Activated CD4-positive, alpha-beta T cell treated with anti-CD3 and anti-CD28 coated beads, Interleukin-2, amount 10 ng/mL, durations not matched to agents 24 days and 14 days (primary cell): ENCODE data around the gene KIF13A. TPM values are rescaled to one million over a fixed set of nuclear protein-coding genes. Genes with fewer than 3 reads are reported as not detected.
"Not testable (repeated sequence)": the region's sequence is repeated elsewhere in the genome, so short reads cannot be mapped to it uniquely, and the experiment has no call there.

Experiments
- DNase-seq: peaks from one replicate; pipeline ENCODE4 v3.0.0; 2022
- H3K27ac Mint-ChIP-seq: one replicate; pipeline ENCODE4 v1.8.0; 2022; ENCODE audit warnings: mild to moderate bottlenecking, mixed read lengths
- H3K27me3 Mint-ChIP-seq: one replicate; pipeline ENCODE4 v1.8.0; 2022; ENCODE audit warnings: mixed read lengths
- H3K36me3 Mint-ChIP-seq: one replicate; pipeline ENCODE4 v1.8.0; 2022; ENCODE audit warnings: low read depth, mild to moderate bottlenecking, mixed read lengths
- H3K4me1 Mint-ChIP-seq: one replicate; pipeline ENCODE4 v1.8.0; 2021; ENCODE audit warnings: mixed read lengths
- H3K4me3 Mint-ChIP-seq: one replicate; pipeline ENCODE4 v1.8.0; 2022; ENCODE audit warnings: mild to moderate bottlenecking, moderate library complexity, mixed read lengths
- H3K9me3 Mint-ChIP-seq: one replicate; pipeline ENCODE4 v1.8.0; 2021; ENCODE audit warnings: mixed read lengths
- intact Hi-C: fragments of 100-400 bp; cut with micrococcal nuclease; formaldehyde crosslinking; loops from one replicate; pipeline ENCODE4 v1.15.1; 2023
- total RNA-seq: library from RNA; stranded (reverse); gene quantifications from 2 replicates; pipeline ENCODE4 v1.2.3, GENCODE V29; 2022

The KIF13A gene
- total RNA-seq, 1 donor from 2014 or later = not detected

- Mint-ChIP-seq H3K27ac (no peak overlapping the region), H3K9me3 (no peaks in the 10 kb centered on the region), H3K4me3 (no peak overlapping the region), H3K36me3 (no peaks in the 10 kb centered on the region), H3K4me1 (no peaks in the 10 kb centered on the region), H3K27me3 (peaks cover 12% of the 10 kb centered on the region)
- no peak for DNase-seq
- intact Hi-C loops = no loop called here
Measured at GRCh38 chr6:17835784-17836183, 151.7 kb downstream of the KIF13A start.

GRCh38 chr6:17831135-17831534, 156.3 kb downstream of the KIF13A start:
- intact Hi-C loops = no loop called here
- Mint-ChIP-seq H3K4me1 (no peaks in the 10 kb centered on the region), H3K4me3 (no peak overlapping the region), H3K27me3 (peaks cover 13% of the 10 kb centered on the region), H3K36me3 (no peaks in the 10 kb centered on the region), H3K9me3 (no peaks in the 10 kb centered on the region), H3K27ac (no peak overlapping the region)
- DNase-seq = no peak

- Mint-ChIP-seq H3K9me3 (no peaks in the 10 kb centered on the region), H3K36me3 (no peaks in the 10 kb centered on the region), H3K27ac (no peak overlapping the region), H3K4me3 (no peak overlapping the region), H3K4me1 (no peaks in the 10 kb centered on the region), H3K27me3 (peaks cover 12% of the 10 kb centered on the region)
- DNase-seq = no peak
- intact Hi-C loops = no loop called here
Measured at GRCh38 chr6:17829905-17830304, 157.5 kb downstream of the KIF13A start.

- no peak overlapping the region for H3K27ac Mint-ChIP-seq
- H3K4me1 Mint-ChIP-seq = no peaks in the 10 kb centered on the region
- peaks cover 11% of the 10 kb centered on the region for H3K27me3 Mint-ChIP-seq
- intact Hi-C loops = no loop called here
- no peaks in the 10 kb centered on the region for H3K36me3 Mint-ChIP-seq
- no peak for DNase-seq
- no peaks in the 10 kb centered on the region for H3K9me3 Mint-ChIP-seq
- no peak overlapping the region for H3K4me3 Mint-ChIP-seq
Measured at GRCh38 chr6:17828149-17828548, 159.3 kb downstream of the KIF13A start.

DNA sequence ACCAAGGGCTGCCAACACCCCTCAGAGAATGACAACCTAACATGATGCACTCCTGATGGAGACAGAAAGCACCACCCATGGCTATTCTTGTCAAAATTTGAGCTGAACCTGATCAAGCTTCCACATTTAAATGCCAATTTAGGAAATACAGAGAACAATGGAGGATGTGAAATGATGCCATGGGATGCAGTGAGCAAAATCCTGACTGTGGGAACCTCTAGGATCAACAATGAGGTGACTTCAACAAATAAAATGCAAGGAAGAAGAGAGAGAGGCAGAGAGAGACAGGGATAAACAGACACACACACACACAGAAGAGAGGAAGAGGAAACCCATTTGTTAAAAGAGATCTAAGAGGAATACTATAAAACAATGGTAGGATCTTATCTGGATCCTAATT, 161.1 kb downstream of the KIF13A start:
- Mint-ChIP-seq H3K27me3 (peaks cover 11% of the 10 kb centered on the region), H3K4me3 (no peak overlapping the region), H3K9me3 (no peaks in the 10 kb centered on the region), H3K4me1 (no peaks in the 10 kb centered on the region), H3K36me3 (no peaks in the 10 kb centered on the region), H3K27ac (no peak overlapping the region)
- DNase-seq = no peak
- intact Hi-C loops = no loop called here

DNA sequence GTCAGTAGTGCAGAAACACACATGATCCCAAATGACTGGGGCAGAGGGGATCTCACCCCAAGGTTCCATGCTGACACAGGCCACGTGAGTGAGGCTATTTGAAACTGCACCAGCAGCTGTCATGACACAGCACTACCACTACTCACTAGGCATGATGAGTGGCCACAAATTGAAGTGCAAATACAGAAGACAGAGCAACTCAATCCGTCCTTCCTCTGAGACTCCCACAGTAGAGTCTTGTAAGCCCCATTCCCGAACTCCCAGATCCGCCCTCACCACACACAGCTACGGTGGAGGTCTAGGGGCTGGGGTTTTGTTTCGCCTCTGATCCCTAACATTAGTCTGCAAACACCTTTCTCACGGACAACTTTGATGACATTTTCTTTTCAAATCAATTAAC, 167.4 kb downstream of the KIF13A start:
- Mint-ChIP-seq H3K4me3 (no peak overlapping the region), H3K4me1 (no peaks in the 10 kb centered on the region), H3K9me3 (no peaks in the 10 kb centered on the region), H3K27me3 (peaks cover 6% of the 10 kb centered on the region), H3K36me3 (no peaks in the 10 kb centered on the region), H3K27ac (no peak overlapping the region)
- intact Hi-C loops = no loop called here
- no peak for DNase-seq

GRCh38 chr6:17817763-17818162, 169.7 kb downstream of the KIF13A start:
- Mint-ChIP-seq H3K27ac (no peak overlapping the region), H3K4me3 (no peak overlapping the region), H3K36me3 (no peaks in the 10 kb centered on the region), H3K9me3 (no peaks in the 10 kb centered on the region), H3K4me1 (no peaks in the 10 kb centered on the region), H3K27me3 (peaks cover 6% of the 10 kb centered on the region)
- intact Hi-C loops = no loop called here
- DNase-seq = no peak

DNA sequence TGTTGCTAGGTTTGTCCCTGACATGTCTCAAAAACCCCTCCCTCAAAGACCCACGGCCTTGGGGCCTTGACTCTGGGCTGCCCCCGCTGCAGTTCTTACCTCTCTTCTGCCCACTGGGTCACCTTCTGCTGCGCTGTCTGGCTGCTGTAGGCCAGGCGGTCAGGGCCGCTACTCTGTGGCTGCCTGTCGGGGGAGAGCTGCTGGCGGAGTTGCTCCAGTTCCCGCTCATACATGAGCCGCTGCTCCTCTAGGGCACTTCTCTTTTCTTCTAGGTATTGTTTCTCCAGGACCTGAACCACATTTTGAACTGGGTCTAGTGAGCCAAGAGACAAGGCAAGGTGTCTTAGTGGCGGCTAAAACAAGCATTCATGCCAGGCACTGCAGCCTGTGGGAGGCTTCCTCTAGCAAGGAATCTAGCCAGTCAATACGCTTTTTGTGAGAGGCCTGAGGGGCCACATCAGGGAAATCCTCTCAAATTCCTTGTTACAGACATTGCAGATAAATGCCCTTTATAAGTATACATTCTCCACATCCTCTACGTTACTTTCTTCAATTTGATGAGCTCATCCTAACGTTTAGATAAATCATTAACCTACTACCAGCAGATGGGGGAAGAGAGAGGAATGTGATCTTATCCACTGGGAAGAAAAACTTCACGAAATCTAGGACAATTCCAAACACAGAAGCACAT, 170.4 kb downstream of the KIF13A start:
- Mint-ChIP-seq H3K27me3 (peaks cover 6% of the 10 kb centered on the region), H3K27ac (no peak overlapping the region), H3K4me1 (no peaks in the 10 kb centered on the region), H3K4me3 (no peak overlapping the region), H3K9me3 (no peaks in the 10 kb centered on the region), H3K36me3 (no peaks in the 10 kb centered on the region)
- intact Hi-C loops = no loop called here
- DNase-seq = no peak

DNA sequence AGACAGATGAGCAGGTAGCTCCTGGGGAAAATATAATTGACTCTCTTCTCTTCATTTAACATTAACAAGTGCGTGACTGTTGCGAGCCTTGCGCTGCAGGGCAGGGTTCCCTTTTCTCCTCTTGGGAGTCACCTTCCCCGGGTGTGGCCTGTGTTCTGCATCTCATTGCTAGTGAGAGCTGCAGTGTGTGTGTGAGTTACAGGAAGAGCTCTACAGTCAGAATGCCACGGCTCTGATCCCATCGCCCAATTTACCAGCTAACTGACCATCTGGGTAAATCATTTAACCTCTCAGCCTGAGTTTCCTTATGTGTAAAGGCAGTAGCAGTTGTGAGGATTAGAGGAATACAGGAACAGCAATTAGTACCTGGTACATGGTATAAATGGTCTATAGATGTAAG, 173.9 kb downstream of the KIF13A start:
- Mint-ChIP-seq H3K4me3 (no peak overlapping the region), H3K27me3 (peaks cover 10% of the 10 kb centered on the region), H3K4me1 (no peaks in the 10 kb centered on the region), H3K9me3 (no peaks in the 10 kb centered on the region), H3K27ac (no peak overlapping the region), H3K36me3 (no peaks in the 10 kb centered on the region)
- no peak for DNase-seq
- intact Hi-C loops = no loop called here

DNA sequence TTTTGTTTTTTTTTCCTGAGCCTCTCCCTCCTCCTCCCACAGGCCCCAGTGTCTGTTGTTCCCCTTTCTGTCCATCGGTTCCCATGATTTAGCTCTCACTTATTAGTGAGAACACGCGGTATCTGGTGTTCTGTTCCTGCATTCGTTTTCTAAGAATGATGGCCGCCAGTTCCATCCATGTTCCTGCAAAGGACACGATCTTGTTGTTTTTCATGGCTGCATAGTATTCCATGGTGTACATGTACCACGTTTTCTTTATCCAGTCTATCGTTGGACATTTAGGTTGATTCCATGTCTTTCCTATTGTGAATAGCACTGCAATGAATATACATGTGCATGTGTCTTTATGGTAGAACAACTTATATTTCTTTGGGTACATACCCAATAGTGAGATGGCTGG, 175.1 kb downstream of the KIF13A start:
- peaks cover 16% of the 10 kb centered on the region for H3K27me3 Mint-ChIP-seq
- intact Hi-C loops = no loop called here
- DNase-seq = no peak
- H3K36me3 Mint-ChIP-seq = no peaks in the 10 kb centered on the region
- H3K4me3 Mint-ChIP-seq = no peak overlapping the region
- no peak overlapping the region for H3K27ac Mint-ChIP-seq
- no peaks in the 10 kb centered on the region for H3K4me1 Mint-ChIP-seq
- no peaks in the 10 kb centered on the region for H3K9me3 Mint-ChIP-seq

- intact Hi-C loops = no loop called here
- Mint-ChIP-seq H3K4me1 (no peaks in the 10 kb centered on the region), H3K9me3 (no peaks in the 10 kb centered on the region), H3K27ac (no peak overlapping the region), H3K36me3 (no peaks in the 10 kb centered on the region), H3K4me3 (no peak overlapping the region), H3K27me3 (peaks cover 16% of the 10 kb centered on the region)
- DNase-seq = no peak
Measured at GRCh38 chr6:17808609-17809008, 178.8 kb downstream of the KIF13A start.

DNA sequence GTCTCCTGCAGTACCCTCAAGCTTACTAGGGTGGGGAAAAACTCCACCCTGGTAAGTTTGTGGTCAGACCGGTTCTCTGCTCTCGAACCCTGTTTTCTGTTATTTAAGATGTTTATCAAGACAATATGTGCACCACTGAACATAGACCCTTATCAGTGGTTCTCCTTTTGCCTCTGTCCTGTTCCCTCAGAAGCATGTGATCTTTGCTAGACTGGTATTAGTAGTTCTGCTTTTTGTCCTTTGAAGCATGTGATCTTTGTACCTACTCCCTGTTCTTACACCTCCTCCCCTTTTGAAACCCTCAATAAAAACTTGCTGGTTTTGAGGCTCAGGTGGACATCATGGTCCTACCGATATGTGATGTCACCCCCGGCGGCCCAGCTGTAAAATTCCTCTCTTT, 180.0 kb downstream of the KIF13A start:
- H3K4me1 Mint-ChIP-seq, H3K27ac Mint-ChIP-seq, DNase-seq, H3K36me3 Mint-ChIP-seq, H3K4me3 Mint-ChIP-seq, H3K9me3 Mint-ChIP-seq, intact Hi-C loops: not testable (repeated sequence)
- H3K27me3 Mint-ChIP-seq = peaks cover 16% of the 10 kb centered on the region

DNA sequence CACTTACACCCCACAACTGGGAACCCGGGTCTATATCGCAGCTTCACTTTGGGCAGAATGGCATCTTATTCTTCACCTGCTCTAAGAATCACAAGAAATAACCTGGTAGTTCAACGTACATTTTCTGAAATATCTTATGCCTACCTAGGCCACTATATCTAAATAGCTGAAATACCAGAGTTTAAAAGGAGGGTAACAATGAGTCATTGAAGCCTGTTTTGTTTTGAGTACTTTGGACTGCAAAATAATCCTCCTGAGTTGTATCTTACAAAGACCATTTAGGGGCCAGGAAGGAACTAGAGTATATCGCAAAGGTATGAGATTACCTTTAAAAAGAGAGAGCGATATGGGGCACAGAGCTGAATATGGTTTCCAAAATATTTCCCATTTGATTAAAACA, 184.0 kb downstream of the KIF13A start:
- H3K27ac Mint-ChIP-seq = no peak overlapping the region
- intact Hi-C loops = loop anchor here (5.0 kb wide), 2 partner anchors 101 to 646 kb away; no protein-coding TSS in a partner anchor
- peaks cover 23% of the 10 kb centered on the region for H3K27me3 Mint-ChIP-seq

GRCh38 chr6:17798477-17799154, 188.8 kb downstream of the KIF13A start:
- H3K36me3 Mint-ChIP-seq = no peaks in the 10 kb centered on the region
- no peak for DNase-seq
- H3K9me3 Mint-ChIP-seq = no peaks in the 10 kb centered on the region
- peaks cover 18% of the 10 kb centered on the region for H3K27me3 Mint-ChIP-seq
- no peaks in the 10 kb centered on the region for H3K4me1 Mint-ChIP-seq
- intact Hi-C loops = no loop called here
- H3K4me3 Mint-ChIP-seq = no peak overlapping the region
- H3K27ac Mint-ChIP-seq = no peak overlapping the region

More for the DNA sequence above, 184.0 kb downstream of the KIF13A start:
- no peaks in the 10 kb centered on the region for H3K9me3 Mint-ChIP-seq
- no peak overlapping the region for H3K4me3 Mint-ChIP-seq
- no peaks in the 10 kb centered on the region for H3K4me1 Mint-ChIP-seq
- H3K36me3 Mint-ChIP-seq = no peaks in the 10 kb centered on the region
- DNase-seq = no peak

GRCh38 chr6:17790489-17790888, 196.9 kb downstream of the KIF13A start:
- H3K36me3 Mint-ChIP-seq = no peaks in the 10 kb centered on the region
- intact Hi-C loops = no loop called here
- no peaks in the 10 kb centered on the region for H3K4me1 Mint-ChIP-seq
- no peak overlapping the region for H3K4me3 Mint-ChIP-seq
- no peak overlapping the region for H3K27ac Mint-ChIP-seq
- no peak for DNase-seq
- H3K9me3 Mint-ChIP-seq = no peaks in the 10 kb centered on the region
- peaks cover 12% of the 10 kb centered on the region for H3K27me3 Mint-ChIP-seq
